DMS114 treated with DMSO at 0.1 percent for 48 hours (cell line): ENCODE results near the gene FAR2.
"Not testable (repeated sequence)": the region's sequence is repeated elsewhere in the genome, so short reads cannot be mapped to it uniquely, and the experiment has no call there.

ENCODE experiments used
- DNase-seq: peaks from one replicate; lab custom pipeline; 2025; ENCODE audit not compliant: unreplicated experiment; lab: John Stamatoyannopoulos, UW

FAR2 gene

DNA sequence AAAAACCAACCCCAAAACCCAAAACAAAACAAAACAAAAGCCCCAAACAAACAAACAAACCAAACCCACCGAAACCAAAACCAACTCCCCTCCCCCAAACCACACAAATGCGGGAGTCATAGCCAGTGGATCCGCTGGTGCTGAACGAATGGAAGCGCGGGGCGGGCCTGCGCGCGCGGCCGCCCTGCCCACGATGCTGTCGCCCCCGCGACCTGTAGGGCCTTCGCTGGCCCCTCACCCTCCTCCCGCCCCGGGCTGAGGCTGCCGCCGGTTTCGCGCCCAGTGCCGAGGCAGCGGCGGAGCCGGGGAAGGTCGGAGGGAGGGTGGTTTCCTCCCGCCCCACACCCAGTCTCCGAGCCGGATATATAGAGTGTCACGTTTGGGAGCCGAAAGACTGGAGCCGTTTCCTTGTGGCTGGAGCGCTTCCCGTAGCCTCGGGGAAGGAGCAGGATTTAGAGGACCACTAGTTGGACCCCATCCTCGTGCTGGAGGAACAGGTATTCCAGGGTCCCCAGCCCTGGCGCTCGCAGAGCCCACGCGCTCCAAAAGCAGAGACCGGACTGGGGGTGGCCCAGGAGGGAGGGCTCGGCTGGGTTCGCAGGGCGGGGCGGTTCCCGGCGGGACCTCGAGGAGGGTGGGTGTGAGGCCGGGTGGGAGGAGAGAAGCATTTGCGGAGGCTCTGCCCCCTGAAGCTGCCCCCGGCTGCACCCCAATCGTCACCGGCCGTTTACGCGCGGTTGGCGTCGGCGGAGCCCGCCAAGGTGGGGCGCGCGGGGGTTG is at the start of gene FAR2:
TSS of gene FAR2 (plus strand) at position 368 of the 780 bp plus-strand sequence. CDS start 121,172 bp downstream, outside the sequence.
- no peak for DNase-seq

GRCh38 chr12:29102741-29103140 is 46.3 kb upstream of the FAR2 start:
- DNase-seq, result no peak

- no peak for DNase-seq
Measured at GRCh38 chr12:29103539-29103974, 45.5 kb upstream of the FAR2 start.

- DNase-seq, result no peak
Measured at GRCh38 chr12:29104516-29104915, 44.6 kb upstream of the FAR2 start.

DNA sequence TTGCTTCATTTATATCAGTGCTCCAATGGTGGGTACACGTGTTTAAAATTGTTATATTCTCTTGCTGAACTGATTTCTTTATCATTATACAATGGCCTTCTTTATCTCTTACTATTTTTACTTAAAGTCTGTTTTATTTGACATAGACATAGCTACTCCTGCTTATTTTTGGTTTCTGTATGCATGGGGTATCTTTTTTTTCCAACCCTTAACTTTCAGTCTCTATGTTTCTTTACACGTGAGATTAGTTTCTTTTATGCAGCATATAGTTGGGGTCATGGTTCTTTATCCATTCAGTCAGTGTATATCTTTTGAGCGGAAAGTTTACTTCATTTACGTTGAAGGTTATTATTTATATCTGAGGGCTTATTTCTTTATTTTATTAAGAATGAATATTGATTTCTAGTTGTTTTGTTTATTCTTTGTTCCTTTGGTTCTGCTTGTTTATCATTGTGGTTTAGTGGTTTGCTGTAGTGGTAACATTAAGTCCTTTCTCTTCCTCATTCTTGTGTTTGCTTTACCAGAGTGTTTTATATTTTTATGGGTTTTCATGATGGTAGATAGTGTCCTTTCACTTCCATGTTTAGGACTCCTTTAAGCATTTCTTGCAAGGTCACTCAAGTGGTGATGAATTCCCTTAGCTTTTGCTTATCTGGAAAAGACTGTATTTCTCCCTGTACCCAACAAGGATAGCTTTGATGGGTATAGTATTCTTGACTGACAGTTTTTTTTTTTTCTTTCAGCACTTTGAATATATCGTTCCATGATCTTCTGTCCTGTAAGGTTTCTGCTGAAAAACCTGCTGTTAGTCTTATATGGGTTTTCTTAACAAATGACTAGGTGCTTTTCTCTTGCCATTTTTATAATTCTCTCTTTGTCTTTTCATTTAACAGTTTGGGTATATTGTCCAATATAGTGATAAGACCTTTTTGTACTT is 38.3 kb upstream of the FAR2 start:
- DNase-seq, result no peak

GRCh38 chr12:29113101-29113500 is 36.0 kb upstream of the FAR2 start:
- DNase-seq, result no peak

DNA sequence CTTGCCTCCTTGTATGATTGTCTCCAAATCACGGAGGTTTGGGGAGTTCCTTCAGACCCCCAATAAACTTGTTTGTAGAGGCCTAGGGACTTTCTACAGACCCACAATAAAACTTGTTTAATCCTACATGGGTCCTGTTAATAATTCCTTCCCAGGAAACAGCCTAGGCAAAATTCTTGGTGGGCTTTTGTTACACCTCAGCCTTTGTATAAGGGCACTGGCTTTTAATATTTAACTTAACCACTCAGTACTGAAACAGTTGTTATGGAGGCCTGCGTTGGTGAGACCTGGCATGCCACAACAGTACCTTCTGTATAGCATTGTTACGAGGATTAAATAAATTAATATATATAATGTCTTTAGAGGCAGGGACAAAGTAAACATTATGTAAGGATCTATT is 32.7 kb upstream of the FAR2 start:
- no peak for DNase-seq

- no peak for DNase-seq
Measured at GRCh38 chr12:29131539-29131938, 17.5 kb upstream of the FAR2 start.

DNA sequence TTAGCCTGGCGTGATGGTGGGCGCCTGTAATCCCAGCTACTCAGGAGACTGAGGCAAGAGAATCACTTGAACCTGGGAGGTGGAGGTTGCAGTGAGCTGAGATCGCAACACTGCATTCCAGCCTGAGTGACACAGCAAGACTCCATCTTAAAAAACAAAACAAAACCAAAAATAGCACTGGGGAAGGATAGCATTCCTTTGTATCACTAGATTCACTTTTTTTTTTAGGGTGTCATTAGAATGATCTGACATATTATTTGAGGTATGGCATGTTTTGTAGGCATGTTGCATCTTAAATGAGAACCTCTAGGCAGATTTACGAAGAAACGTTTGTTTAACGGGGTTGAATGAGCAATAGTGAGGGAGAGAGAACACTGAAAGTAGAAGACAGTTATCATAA is 16.8 kb upstream of the FAR2 start:
- DNase-seq, result no peak

DNA sequence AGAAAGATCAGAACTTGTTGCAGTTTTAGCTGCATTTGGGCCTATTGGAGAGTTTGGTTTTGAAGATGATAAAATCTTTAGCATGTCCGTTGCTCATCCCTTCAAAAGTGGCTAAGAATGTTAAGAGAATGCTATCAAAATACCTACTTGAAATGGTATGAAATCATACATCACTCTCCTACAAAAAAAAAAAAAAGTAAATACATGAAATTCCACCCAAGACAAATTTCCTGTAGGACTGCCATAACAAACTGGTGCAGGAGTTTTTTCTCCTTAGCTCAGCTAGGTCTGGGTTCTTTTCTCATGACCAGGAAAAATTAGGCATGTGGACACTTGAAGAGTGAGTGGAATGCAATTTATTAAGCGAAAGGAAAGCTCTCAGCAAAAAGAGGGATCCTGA is 15.9 kb upstream of the FAR2 start:
- no peak for DNase-seq

- no peak for DNase-seq
Measured at GRCh38 chr12:29133680-29134079, 15.4 kb upstream of the FAR2 start.

- not testable (repeated sequence) for DNase-seq
Measured at GRCh38 chr12:29138256-29138655, 10.8 kb upstream of the FAR2 start.

- DNase-seq, result not testable (repeated sequence)
Measured at GRCh38 chr12:29138855-29139254, 10.2 kb upstream of the FAR2 start.

DNA sequence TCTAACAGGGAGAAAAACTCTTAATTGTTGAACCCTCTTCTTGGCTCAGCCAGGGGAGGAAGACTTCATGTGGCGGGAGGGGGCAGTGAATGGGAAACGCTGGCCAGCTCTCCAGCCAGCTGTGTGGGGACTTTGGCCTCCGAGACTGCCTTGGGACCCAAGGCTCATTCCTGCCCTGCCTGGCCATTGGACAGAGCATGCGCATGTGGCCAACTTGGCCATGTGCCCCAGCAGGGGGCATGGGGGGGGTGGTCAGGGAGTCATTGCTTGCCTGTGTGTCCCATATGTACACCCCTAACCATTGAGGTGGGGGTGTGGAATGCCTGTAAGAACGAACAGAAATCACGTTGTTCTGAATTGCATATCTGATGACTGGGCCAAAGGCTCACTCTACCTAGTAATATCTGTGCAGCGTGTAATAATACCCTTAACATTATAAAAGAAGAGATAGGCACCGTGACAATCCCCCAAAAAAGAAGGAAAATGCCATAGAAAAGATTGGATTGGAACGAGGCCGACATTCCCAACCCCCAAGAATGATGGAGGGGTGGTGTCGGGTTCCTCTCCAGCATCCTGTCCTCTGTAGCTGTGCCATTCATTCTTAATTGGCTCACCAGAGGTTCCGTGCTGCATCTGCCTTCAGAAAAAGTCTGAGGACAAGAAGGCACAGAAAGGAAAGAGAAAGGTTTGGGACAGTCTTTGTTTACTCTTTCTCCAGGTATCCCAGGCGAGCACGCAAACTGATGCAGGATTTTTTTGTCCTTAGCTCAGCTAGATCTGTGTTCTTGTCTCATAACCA is 3.5 kb upstream of the FAR2 start:
- no peak for DNase-seq

- DNase-seq, result no peak
Measured at GRCh38 chr12:29146196-29146595, 2.9 kb upstream of the FAR2 start.

DNA sequence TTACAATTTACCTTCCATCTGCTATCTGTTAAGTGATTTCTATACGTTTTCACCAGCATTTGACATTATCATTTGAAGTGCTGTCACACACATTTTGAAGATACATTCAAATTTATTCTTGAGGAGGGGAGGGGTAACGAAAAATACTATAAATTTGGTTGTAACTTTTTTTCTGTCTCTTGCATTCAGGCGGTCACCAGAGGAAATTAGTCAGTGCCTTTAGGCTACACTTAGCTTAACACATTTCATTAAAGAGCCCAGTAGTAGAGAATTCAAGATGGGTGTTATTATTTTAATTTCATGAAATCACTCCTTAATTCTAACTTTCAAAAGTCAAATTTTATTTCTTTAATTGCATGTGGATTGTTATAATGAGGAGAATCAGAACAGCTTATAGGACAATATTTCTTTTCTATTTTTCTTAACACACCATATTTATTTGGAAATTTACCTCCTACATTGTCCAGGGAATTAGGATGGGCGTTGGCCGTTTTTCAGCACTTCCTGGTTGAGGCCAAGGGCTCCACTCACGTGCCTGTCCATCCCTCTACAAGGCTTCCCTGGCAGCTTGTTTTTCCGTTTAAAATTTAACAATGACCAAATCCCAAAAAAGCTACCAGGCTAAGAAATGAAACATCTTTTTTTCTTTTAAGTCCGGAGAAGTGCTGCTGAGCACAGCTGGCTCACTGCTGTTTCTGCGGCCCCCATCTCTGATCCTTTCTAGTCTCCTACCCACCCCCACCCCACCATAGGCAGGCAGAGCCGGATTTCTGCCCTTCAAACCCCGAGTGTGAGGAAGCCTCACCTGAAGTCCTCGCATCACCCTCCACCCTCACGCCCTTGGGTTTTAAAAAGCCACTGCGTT is 1.1 kb upstream of the FAR2 start:
- DNase-seq, result no peak

DNA sequence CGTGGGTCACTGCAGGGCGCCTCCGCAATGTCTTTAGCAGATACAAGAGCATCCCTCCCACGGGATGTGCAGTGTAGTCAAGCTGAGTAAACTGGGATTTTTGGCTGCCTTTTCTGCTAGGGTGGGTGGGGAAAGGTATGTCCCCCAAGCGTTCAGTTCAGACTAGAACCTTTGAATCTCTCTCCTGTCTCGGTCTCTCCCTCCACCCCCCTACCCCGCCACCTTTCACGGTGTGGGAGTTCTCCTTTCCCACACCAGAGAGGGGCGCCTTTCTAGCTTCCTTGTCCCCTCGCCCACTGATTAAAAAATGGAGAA is 525 bp upstream of the FAR2 start:
- DNase-seq, result no peak

DNA sequence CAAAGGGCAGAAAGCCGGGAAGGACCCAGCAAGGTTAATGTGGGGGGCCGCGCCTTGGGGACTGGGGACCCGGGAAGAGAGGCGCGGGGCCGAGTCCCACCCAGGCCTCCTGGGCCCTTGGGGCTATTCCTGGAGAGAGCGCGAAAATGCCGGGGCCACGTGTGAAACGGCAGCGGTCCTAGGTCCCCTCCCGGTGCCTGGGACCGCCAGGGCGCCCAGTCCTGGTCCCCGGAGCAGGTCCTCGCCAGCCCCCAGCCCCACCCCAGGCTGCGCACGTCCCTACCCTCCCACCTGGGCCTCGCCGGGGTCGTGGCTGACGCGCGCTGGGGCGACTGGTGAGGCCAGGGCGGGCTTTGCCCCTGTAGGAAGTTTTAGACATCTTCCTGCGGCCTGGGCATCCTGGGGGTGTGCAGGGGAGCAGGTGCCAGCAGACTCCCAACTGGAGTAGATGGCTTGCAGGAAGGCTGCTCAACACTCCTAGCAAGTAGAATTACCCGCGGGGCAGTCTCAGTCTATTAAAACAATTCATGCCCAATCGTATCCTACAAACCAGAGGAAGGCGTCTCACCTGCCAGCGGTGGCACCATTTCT is 708 bp downstream of the FAR2 start:
- no peak for DNase-seq

DNA sequence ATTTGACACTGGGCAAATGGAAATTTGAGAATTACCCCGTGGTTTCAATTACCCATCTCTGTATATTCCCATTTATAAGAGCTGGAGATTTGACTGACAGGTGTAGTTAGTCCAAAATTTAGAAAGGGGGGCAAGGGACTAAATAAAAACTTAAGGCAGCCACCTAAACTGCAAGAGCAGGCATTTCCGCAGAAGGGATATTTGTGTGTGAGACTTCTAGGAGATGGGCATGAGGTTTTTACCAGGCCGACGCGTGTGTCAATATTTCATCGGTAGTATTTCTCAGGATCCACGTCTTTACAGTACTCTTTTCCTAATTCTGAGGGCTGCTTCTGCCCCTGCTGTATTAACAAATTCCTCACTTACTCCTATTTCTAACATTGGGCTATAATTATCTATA is 1.4 kb downstream of the FAR2 start:
- no peak for DNase-seq

DNA sequence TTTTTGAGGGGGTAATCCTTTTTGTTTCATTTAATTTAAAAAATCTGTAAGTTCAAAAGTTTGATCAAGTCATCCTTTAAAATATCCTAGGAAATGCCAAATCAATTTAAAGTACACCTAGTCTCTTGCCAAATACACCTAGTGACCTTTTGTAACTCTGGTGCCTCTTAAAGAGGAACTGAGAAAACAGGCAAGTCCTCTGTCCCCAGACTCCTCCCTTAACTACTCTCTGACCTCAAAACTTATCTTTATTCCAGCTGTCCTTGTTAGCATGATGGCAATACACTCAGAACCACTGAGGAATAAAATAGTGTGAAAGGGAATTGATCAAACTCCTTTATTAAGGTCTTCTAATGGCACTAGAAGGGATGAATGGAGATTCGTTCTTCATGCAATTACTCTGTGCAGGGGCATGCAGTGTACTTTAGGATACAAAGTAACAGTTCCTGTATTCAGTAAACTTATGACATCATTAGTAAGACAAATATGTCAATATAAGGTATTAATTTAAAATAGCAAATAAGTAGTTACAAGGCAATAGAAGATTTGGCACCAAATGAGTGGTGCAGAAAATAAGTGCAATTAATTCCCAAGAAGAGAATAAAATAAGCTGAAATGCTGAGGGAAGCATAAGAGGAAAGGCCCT is 3.3 kb downstream of the FAR2 start:
- DNase-seq, result no peak
